H1 (cell line): ENCODE measurements around the gene C6orf62. TPM values are rescaled to one million over a fixed set of nuclear protein-coding genes. Genes with fewer than 3 reads are reported as not detected.

Experiments used
- CTBP2 ChIP-seq: IDR thresholded peaks from 2 replicates; pipeline ENCODE4 v1.7.0; 2011; ENCODE audit warnings: borderline replicate concordance, mild to moderate bottlenecking, moderate library complexity, mixed read lengths, low read length; ENCODE audit not compliant: insufficient read depth, insufficient read length
- GTF2F1 ChIP-seq: IDR thresholded peaks from 2 replicates; pipeline ENCODE4 v1.6.1; 2012; ENCODE audit warnings: low read depth, low read length, improper control_type of control experiment, borderline replicate concordance
- polyA plus RNA-seq, 7 experiments: library from polyadenylated mRNA; depleted of rRNA in 3 of 7; stranded (reverse) in 5 of 7; unstranded in 2 of 7; fragments of >200 nt in 5 of 7; fragments of 200-250 nt in 2 of 7; gene quantifications; 1 replicate in 5 of 7; 2 replicates in 1 of 7; 4 replicates in 1 of 7; pipeline versions ENCODE4 v1.2.1 to v1.2.3, GENCODE V29; 2011 to 2013; ENCODE audit warnings: missing spikeins in 2 of 7, mixed read lengths in 2 of 7
- total RNA-seq: library from RNA; stranded (reverse); fragmentation: NEBNext Ultra II Directional; extraction: Animal tissue kit (Norgen Biotek cat#: 25700); gene quantifications from 2 replicates; pipeline ENCODE4 v1.2.1, GENCODE V29; 2021

The C6orf62 gene
- total and polyA plus RNA-seq, 2 of the 8 experiments (the other 6 are each of a cell fraction or from before 2014, with no cell fraction given) = 25.6 to 101 TPM

- TF ChIP-seq CTBP2 = no peak
- no peak for TF ChIP-seq GTF2F1
Measured at GRCh38 chr6:24689964-24690363, 29.0 kb downstream of the C6orf62 start (continued).
